Measurements from ENCODE around the gene NRROS. TPM values are rescaled to one million over a fixed set of nuclear protein-coding genes. Genes with fewer than 3 reads are reported as not detected.

Gene NRROS
- total RNA-seq, 4 donors from 2014 or later: 0.18 to 4.8 (median 0.70) TPM; not detected in 1

DNA sequence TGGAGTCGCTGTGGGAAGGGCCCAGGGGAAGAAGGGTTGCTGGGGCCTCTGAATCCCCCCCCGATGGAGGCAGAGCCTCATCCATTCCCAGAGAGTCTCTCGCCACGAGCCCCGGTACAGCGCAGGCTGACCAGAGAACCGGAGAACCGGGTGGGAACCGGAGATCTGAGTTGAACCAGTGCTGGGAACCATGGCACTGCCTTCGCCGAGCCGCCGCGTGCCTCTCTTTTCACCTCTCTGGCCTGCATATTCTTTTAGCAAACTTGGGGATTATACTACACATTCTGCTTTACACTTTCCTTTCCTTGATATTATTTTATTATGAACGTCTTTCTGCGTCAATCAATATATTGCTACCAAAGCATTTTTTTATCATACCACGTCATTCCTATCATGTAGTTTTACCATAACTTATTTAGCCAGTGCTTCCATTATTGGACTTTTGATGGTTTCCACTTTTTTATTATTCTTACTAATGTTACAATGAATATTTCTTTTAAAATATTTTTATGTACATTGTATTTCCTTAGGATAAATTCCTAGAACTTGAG is 7.2 kb downstream of the NRROS start:
- Histone ChIP-seq H3K4me3 (no peak overlapping the region), H3K27ac (no peak overlapping the region), H3K4me1 (peaks cover 8 to 16% (median 15%) of the 10 kb centered on the region in 3 donors), H3K36me3 (no peaks in the 10 kb centered on the region), H3K27me3 (no peaks in the 10 kb centered on the region), H3K9me3 (no peaks in the 10 kb centered on the region)
- intact Hi-C loops (cut with DNase I): no loop called here
- 86% methylated on average over 13 to 15 of the region's 17 CpGs for WGBS, 2 donors
- no peak for DNase-seq
- TF ChIP-seq POLR2A (IDR thresholded peaks at IDR 0.05): no peak
- TF ChIP-seq, protein P1, sequence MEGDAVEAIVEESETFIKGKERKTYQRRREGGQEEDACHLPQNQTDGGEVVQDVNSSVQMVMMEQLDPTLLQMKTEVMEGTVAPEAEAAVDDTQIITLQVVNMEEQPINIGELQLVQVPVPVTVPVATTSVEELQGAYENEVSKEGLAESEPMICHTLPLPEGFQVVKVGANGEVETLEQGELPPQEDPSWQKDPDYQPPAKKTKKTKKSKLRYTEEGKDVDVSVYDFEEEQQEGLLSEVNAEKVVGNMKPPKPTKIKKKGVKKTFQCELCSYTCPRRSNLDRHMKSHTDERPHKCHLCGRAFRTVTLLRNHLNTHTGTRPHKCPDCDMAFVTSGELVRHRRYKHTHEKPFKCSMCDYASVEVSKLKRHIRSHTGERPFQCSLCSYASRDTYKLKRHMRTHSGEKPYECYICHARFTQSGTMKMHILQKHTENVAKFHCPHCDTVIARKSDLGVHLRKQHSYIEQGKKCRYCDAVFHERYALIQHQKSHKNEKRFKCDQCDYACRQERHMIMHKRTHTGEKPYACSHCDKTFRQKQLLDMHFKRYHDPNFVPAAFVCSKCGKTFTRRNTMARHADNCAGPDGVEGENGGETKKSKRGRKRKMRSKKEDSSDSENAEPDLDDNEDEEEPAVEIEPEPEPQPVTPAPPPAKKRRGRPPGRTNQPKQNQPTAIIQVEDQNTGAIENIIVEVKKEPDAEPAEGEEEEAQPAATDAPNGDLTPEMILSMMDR (IDR thresholded peaks at IDR 0.05): no peak

GRCh38 chr3:196650740-196651311 is 11.3 kb downstream of the NRROS start:
- DNase-seq: no peak
- TF ChIP-seq POLR2A (IDR thresholded peaks at IDR 0.05): no peak
- TF ChIP-seq, protein P1 (IDR thresholded peaks at IDR 0.05): no peak
- Histone ChIP-seq H3K9me3 (no peaks in the 10 kb centered on the region), H3K27me3 (no peaks in the 10 kb centered on the region), H3K36me3 (peaks cover 0 to 13% (median 0%) of the 10 kb centered on the region in 3 donors), H3K4me3 (peak overlapping the region in 1 of 4 donors; percentile 2), H3K4me1 (peaks cover 8 to 42% (median 18%) of the 10 kb centered on the region in 3 donors), H3K27ac (peak overlapping the region; percentile 30 to 78 (median 64))
- 4 to 17% methylated on average over 2 to 6 of the region's 6 CpGs for WGBS, 2 donors
- intact Hi-C loops (cut with DNase I): no loop called here

- Histone ChIP-seq H3K9me3 (no peaks in the 10 kb centered on the region), H3K27me3 (no peaks in the 10 kb centered on the region), H3K36me3 (peaks cover 0 to 19% (median 0%) of the 10 kb centered on the region in 3 donors), H3K4me1 (peaks cover 8 to 42% (median 18%) of the 10 kb centered on the region in 3 donors), H3K27ac (peak overlapping the region in 3 of 4 donors; percentile 56 to 78 (median 72)), H3K4me3 (no peak overlapping the region)
- TF ChIP-seq, protein P1 (IDR thresholded peaks at IDR 0.05): no peak
- TF ChIP-seq POLR2A (IDR thresholded peaks at IDR 0.05): no peak
- WGBS, 2 donors: 54 to 77% methylated on average over 2 to 3 of the region's 3 CpGs
- no peak for DNase-seq
- intact Hi-C loops (cut with DNase I): no loop called here
Measured at GRCh38 chr3:196651819-196652218, 12.3 kb downstream of the NRROS start.

- WGBS, 2 donors: 77 to 85% methylated on average over 9 to 14 of the region's 15 CpGs
- TF ChIP-seq POLR2A (IDR thresholded peaks at IDR 0.05): no peak
- TF ChIP-seq, protein P1 (IDR thresholded peaks at IDR 0.05): no peak
Measured at GRCh38 chr3:196652961-196653795, 13.7 kb downstream of the NRROS start.

More at GRCh38 chr3:196652961-196653795, 13.7 kb downstream of the NRROS start:
- Histone ChIP-seq H3K36me3 (peaks cover 0 to 19% (median 0%) of the 10 kb centered on the region in 3 donors), H3K9me3 (no peaks in the 10 kb centered on the region), H3K27me3 (no peaks in the 10 kb centered on the region), H3K4me1 (peaks cover 8 to 42% (median 18%) of the 10 kb centered on the region in 3 donors), H3K4me3 (no peak overlapping the region), H3K27ac (no peak overlapping the region)
- intact Hi-C loops (cut with DNase I): no loop called here
- DNase-seq: no peak

Data from esophagus squamous epithelium (tissue), 5 donors.